ENCODE results near the gene ETS1. TPM values are rescaled to one million over a fixed set of nuclear protein-coding genes. Genes with fewer than 3 reads are reported as not detected.
A peak's percentile ranks its signal among the peaks of the same experiment; 100 is the strongest.

ETS1 gene
- total RNA-seq, 2 experiments from 2014 or later = 436 to 444 TPM

DNA sequence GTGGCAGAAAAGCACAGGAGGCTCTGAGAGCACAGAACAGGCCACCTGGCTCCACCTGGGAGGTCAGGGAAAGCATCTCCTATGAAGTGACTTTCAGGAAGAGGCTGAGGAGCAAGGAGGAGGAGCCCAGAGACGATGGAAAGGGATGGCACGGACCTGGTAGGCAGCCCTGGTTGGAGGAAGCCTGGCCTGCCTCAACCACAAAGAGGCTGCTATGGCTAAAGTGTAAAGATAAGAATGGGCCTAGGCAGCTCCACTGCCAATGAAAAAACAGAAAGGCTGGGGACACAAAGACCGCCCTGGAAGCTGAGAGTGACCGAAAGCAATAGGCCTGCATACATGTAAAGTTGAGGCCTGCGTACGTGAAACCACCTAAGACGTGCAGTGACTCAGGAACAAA is 31.2 kb upstream of the ETS1 start:
- Mint-ChIP-seq H3K4me3 (no peak overlapping the region), H3K36me3 (no peaks in the 10 kb centered on the region), H3K9me3 (no peaks in the 10 kb centered on the region), H3K27me3 (no peaks in the 10 kb centered on the region), H3K27ac (no peak overlapping the region), H3K4me1 (ENCODE audit: low read depth) (peaks cover 50% of the 10 kb centered on the region)
- intact Hi-C loops (cut with micrococcal nuclease) = no loop called here
- no peak for DNase-seq
- POLR2A ChIA-PET = no interaction called here
- CTCF ChIA-PET = no interaction called here

DNA sequence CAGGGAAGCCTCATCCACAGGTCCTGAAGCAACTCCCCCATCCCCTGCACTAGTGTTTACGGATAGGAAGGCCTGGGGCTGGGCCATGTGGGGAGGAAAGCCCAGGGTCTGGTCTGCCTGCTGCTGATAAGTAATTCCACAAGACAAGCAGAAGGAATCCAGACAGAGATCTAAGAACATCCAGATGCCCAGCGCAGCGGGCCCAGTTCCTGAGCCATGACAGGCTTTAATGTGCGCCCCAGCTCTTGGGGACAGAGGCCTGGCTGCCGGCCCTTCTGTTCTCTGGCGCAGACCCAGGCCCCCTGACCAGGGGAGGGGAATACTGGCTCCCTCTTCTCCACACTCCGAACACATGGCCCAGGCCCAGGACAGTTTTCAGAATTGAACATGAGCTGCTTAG is 28.8 kb upstream of the ETS1 start:
- Mint-ChIP-seq H3K4me1 (ENCODE audit: low read depth) (peaks cover 32% of the 10 kb centered on the region), H3K27ac (no peak overlapping the region), H3K27me3 (no peaks in the 10 kb centered on the region), H3K9me3 (no peaks in the 10 kb centered on the region), H3K36me3 (no peaks in the 10 kb centered on the region), H3K4me3 (no peak overlapping the region)
- no peak for DNase-seq
- ChIA-PET CTCF (no interaction called here), POLR2A (interaction anchor here (1.3 kb wide), 1 partner anchor 12 kb away, joined by 3 read pairs; no protein-coding TSS in a partner anchor)
- intact Hi-C loops (cut with micrococcal nuclease) = no loop called here

DNA sequence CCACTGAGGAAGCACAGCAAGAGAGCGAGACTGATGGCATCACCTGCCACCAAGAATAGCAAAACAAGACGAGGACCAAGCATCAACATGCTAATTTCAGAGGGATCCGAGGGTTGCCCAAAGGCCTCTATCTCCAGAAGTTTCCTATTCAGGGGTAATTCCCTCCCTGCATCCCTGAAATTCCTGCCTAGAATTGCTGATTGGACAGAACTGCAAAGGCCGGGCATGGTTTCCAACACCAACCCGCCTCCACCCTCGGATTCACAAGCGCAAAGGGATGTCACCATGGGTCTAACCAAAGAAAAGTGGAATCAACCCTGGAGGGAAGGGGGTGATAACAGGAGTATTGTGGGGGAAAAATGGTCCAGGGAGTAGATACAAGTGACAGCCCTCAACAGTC is 28.3 kb upstream of the ETS1 start:
- no peak overlapping the region for H3K4me3 Mint-ChIP-seq
- intact Hi-C loops (cut with micrococcal nuclease) = no loop called here
- no peak for DNase-seq
- H3K27me3 Mint-ChIP-seq = no peaks in the 10 kb centered on the region
- no peaks in the 10 kb centered on the region for H3K9me3 Mint-ChIP-seq
- POLR2A ChIA-PET = no interaction called here
- H3K4me1 Mint-ChIP-seq (ENCODE audit: low read depth) = peaks cover 33% of the 10 kb centered on the region
- no peaks in the 10 kb centered on the region for H3K36me3 Mint-ChIP-seq
- CTCF ChIA-PET = no interaction called here
- no peak overlapping the region for H3K27ac Mint-ChIP-seq

DNA sequence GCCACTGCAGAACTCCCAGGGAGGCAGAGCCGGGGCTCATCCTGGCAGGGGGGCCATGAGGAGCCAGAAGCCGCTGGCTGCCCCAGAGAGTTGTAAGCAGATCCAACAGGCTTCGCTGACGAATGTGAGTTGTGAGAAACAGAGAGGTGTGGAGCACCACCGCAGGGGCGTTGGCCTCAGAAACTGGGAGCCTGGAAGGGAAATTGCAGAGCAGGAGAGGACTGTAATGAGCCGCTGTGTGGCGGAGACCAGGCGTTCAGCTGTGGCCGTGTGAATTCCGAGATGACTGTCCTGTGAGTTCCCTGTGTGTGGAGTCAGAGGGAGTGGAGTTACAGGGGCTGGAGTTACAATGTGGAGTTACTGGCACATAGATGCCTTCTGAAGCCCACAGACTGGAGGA is 27.7 kb upstream of the ETS1 start:
- Mint-ChIP-seq H3K9me3 (no peaks in the 10 kb centered on the region), H3K36me3 (no peaks in the 10 kb centered on the region), H3K27me3 (no peaks in the 10 kb centered on the region), H3K27ac (no peak overlapping the region), H3K4me1 (ENCODE audit: low read depth) (peaks cover 31% of the 10 kb centered on the region), H3K4me3 (no peak overlapping the region)
- DNase-seq = no peak
- intact Hi-C loops (cut with micrococcal nuclease) = no loop called here
- CTCF ChIA-PET = no interaction called here
- POLR2A ChIA-PET = no interaction called here

DNA sequence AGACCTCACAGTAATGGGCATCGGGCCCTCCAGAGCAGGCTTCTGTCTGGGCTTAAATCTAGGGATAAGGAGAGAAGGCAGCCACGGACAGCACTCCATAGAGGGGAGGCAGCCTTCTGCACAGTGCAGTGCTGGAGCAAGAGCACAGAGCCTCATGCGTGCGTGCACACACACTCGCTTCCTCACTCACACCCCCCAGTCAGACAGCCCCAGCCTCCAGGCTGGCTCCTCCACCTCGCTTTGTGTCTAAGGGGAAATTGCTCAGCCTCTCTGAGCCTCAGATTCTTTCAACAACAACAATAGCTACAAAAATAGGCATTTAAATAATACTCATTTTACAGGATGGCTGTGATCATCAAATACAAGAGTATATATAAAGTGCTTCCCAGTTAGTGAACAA is 26.7 kb upstream of the ETS1 start:
- CTCF ChIA-PET = interaction anchor here (1.1 kb wide), 1 partner anchor 8 kb away, joined by 3 read pairs; no protein-coding TSS in a partner anchor
- Mint-ChIP-seq H3K4me3 (no peak overlapping the region), H3K36me3 (no peaks in the 10 kb centered on the region), H3K27me3 (no peaks in the 10 kb centered on the region), H3K4me1 (ENCODE audit: low read depth) (peaks cover 30% of the 10 kb centered on the region), H3K9me3 (no peaks in the 10 kb centered on the region), H3K27ac (no peak overlapping the region)
- intact Hi-C loops (cut with micrococcal nuclease) = no loop called here
- no peak for DNase-seq
- POLR2A ChIA-PET = no interaction called here

DNA sequence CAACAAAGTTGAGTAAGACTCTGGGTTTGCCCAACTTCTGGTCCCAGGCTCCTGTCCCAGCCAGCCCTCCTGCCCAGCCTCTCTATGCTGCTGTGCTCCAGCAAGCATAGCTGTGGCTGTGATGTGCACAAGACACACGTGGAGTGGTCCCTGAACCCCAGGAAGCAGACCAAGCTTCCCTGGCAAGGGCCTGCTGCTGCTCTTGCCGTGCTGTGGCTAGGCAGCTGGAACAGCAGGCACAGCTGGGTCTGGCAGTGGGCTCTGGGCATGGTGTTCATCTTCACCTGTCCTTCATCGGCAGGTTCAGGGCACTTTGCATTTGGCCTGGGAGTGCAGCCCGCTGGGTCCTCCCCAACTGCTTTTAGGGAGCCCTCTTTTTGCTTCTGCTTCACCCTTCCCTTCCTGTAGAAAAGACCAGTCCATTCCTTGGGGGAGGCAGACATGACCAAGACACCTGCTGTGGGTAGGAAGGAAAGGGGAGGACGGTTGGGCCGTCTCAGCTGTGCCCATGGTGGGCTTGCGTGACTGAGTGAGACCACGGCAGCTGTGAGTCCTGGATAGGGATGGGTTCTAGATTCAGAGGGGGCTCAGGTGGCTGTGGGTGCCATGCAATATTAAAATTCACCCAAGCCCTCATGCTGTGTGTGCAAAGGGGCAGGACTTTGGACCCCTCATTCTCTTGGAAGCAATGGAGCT is 26.1 kb upstream of the ETS1 start:
- Mint-ChIP-seq H3K27me3 (no peaks in the 10 kb centered on the region), H3K27ac (no peak overlapping the region)
- no peak for DNase-seq

DNA sequence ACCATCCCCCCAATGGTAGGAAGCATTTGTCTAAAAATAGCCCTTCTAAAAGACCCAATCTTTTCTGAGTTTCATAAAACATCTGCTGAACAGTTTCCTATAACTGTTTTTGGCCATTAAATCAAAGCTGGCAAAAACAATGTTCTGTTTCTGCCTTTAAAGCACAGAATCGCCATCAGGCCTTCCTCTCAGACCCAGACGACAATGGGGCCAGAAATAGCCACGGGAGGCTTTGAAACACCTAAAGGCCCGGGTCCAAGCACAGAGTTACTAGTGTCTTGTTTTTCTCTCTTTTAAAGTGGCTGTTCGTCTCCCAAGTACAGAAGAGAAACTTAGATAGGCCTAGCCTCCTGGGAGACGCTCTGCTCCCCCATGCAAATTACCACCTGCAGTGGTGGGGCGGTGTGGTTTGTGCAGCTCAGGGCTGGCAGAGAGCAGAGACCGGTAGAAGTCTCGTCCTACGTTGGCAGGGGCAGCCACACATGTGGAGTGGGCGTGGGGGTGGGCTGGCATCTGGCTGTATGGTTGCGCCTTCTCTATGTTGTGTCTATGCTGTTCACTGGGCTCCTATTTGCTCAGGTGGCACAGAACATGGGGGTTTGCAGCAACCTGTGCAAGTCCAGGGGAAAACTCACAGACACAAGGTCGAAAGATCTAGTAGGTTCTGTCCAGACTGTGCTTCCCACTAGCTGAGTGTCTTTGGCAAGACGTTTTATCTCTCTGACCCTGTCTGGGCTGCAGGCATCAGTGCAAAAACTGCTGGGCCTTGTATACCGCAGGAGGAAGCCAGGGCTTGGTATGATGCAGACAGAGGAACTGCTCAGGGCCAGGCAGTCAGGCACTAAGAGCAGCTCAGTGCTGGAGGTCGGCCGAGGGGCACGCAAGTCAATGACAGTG is 23.6 kb upstream of the ETS1 start:
- Mint-ChIP-seq H3K36me3 (no peaks in the 10 kb centered on the region), H3K4me3 (peak overlapping the region; percentile 59), H3K27me3 (no peaks in the 10 kb centered on the region), H3K4me1 (ENCODE audit: low read depth) (peaks cover 33% of the 10 kb centered on the region), H3K27ac (peak overlapping the region; percentile 84), H3K9me3 (no peaks in the 10 kb centered on the region)
- ChIA-PET POLR2A (interaction anchor here (0.6 to 3.0 kb wide), 5 partner anchors 10 to 31 kb away, joined by 3 to 15 read pairs (median 3); no protein-coding TSS in a partner anchor), CTCF (interaction anchor here (0.8 to 2.4 kb wide), 7 partner anchors 8 to 220 kb away, joined by 3 to 6 read pairs (median 4); no protein-coding TSS in a partner anchor)
- intact Hi-C loops (cut with micrococcal nuclease) = loop anchor here (2.0 kb wide), 1 partner anchor 14 kb away; no protein-coding TSS in a partner anchor
- DNase-seq = peak; percentile 58

More for the DNA sequence above, 26.1 kb upstream of the ETS1 start:
- ChIA-PET POLR2A (no interaction called here), CTCF (interaction anchor here (1.1 kb wide), 1 partner anchor 8 kb away, joined by 3 read pairs; no protein-coding TSS in a partner anchor)
- no peaks in the 10 kb centered on the region for H3K36me3 Mint-ChIP-seq
- H3K4me3 Mint-ChIP-seq = no peak overlapping the region
- no peaks in the 10 kb centered on the region for H3K9me3 Mint-ChIP-seq
- intact Hi-C loops (cut with micrococcal nuclease) = no loop called here
- peaks cover 29% of the 10 kb centered on the region for H3K4me1 Mint-ChIP-seq (ENCODE audit: low read depth)

DNA sequence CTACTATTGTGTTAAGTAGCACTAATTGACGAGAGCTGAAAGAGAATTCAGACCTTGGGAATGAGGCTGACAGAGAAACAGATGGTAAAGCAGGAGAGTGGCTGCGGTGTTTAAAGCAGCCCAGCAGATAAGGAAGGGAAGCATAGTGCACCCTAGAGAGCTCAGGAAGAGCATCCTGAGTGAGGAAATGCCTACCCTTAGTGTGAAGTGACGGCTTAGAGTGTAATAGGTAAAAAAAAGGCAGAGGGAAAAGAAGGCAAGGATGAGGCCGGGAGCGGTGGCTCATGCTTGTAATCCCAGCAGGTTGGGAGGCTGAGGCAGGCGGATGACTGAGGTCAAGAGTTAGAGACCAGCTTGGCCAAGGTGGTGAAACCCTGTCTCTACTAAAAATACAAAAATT is 22.4 kb upstream of the ETS1 start:
- H3K27me3 Mint-ChIP-seq = no peaks in the 10 kb centered on the region

DNA sequence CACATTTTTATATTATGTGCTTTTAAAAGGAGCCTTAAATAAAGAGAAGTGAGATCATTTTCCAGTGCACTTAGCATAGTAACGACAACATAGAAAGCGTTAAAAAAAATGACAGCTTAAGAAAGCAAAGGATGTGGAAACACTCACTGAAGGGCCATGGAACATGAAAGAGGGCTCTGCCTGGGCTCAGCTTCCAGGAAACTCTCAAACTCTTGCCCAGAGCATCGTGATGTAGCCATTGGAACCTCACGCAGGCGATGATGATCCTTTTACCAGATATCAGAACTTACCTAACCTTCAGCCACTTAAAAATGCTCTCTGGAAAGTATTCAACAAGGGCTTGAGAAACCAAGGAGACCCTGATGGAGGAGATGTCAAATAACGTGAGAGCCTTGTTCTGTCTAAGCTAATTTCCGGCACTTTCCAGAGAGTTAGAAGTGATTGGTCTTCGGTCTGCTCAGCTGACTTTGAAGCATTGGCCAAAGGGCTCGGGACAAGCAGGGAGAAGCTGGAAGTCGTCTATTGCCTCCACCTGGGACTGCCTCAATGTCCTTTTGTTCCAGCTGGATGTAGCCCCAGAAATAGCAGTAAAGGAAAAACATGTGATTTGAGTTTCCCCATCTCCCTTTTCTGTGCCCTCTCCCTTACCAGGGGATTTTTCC is 21.5 kb upstream of the ETS1 start:
- intact Hi-C loops (cut with micrococcal nuclease) = no loop called here
- DNase-seq = no peak
- H3K36me3 Mint-ChIP-seq = no peaks in the 10 kb centered on the region
- CTCF ChIA-PET = interaction anchor here (0.7 to 1.0 kb wide), 4 partner anchors 9 to 149 kb away, joined by 3 read pairs; no protein-coding TSS in a partner anchor
- no peaks in the 10 kb centered on the region for H3K27me3 Mint-ChIP-seq
- H3K4me1 Mint-ChIP-seq (ENCODE audit: low read depth) = peaks cover 35% of the 10 kb centered on the region
- no peak overlapping the region for H3K4me3 Mint-ChIP-seq
- H3K9me3 Mint-ChIP-seq = no peaks in the 10 kb centered on the region
- POLR2A ChIA-PET = no interaction called here
- H3K27ac Mint-ChIP-seq = peak overlapping the region; percentile 55

More for the DNA sequence above, 22.4 kb upstream of the ETS1 start:
- intact Hi-C loops (cut with micrococcal nuclease) = loop anchor here (2.0 kb wide), 1 partner anchor 15 kb away; no protein-coding TSS in a partner anchor
- no peaks in the 10 kb centered on the region for H3K36me3 Mint-ChIP-seq
- peaks cover 33% of the 10 kb centered on the region for H3K4me1 Mint-ChIP-seq (ENCODE audit: low read depth)
- DNase-seq = no peak
- H3K4me3 Mint-ChIP-seq = peak overlapping the region; percentile 40
- H3K27ac Mint-ChIP-seq = peak overlapping the region; percentile 70
- ChIA-PET POLR2A (interaction anchor here (0.9 to 1.6 kb wide), 2 partner anchors 9 to 17 kb away, joined by 3 to 4 read pairs; no protein-coding TSS in a partner anchor), CTCF (interaction anchor here (0.7 to 2.4 kb wide), 3 partner anchors 9 to 90 kb away, joined by 3 to 6 read pairs (median 6); no protein-coding TSS in a partner anchor)
- no peaks in the 10 kb centered on the region for H3K9me3 Mint-ChIP-seq

DNA sequence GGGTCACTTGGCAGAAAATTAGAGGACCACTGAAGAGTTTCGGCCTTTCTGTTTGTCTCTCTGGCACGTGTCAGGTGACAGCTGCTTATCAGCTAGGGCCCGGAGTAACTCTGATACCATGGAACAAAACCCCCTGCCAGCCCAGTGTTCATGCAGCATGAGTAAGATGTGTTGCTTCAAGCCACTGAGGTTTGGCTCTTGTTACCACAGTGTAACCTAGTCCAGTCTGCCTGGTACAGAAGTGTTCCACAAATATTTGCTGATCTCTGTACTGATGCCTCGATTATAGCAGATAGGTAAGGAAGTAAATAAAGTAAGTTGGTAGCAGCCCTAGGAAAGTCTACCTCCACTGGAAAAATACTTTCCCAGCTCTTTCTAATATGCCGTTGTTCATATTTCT is 20.5 kb upstream of the ETS1 start:
- no peak overlapping the region for H3K4me3 Mint-ChIP-seq
- no peaks in the 10 kb centered on the region for H3K27me3 Mint-ChIP-seq
- ChIA-PET CTCF (interaction anchor here (0.5 kb wide), 1 partner anchor 108 kb away, joined by 3 read pairs; no protein-coding TSS in a partner anchor), POLR2A (no interaction called here)
- DNase-seq = peak; percentile 8
- no peaks in the 10 kb centered on the region for H3K9me3 Mint-ChIP-seq
- H3K36me3 Mint-ChIP-seq = no peaks in the 10 kb centered on the region
- no peak overlapping the region for H3K27ac Mint-ChIP-seq
- intact Hi-C loops (cut with micrococcal nuclease) = no loop called here
- peaks cover 45% of the 10 kb centered on the region for H3K4me1 Mint-ChIP-seq (ENCODE audit: low read depth)

DNA sequence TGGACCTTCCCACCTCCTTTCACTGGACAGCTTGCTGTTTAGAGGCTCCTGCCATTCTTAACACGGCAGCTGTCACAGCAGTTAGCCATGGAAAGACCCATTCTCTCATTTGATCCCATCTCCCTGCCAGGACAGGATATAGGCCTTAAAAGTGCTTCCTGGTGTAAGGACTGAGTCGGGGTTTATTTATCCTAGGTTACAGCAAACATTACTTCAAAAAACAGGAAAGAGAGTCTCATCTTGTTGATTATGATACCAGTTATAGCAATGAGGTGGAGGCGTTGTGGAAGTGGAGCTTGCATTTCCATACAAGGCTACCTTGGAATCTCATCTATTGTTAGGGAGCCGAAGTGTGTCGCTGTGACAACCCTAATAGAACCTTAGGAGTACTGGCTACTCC is 17.4 kb upstream of the ETS1 start:
- Mint-ChIP-seq H3K27me3 (no peaks in the 10 kb centered on the region), H3K4me3 (no peak overlapping the region), H3K36me3 (no peaks in the 10 kb centered on the region), H3K4me1 (ENCODE audit: low read depth) (peaks cover 45% of the 10 kb centered on the region), H3K27ac (no peak overlapping the region), H3K9me3 (no peaks in the 10 kb centered on the region)
- intact Hi-C loops (cut with micrococcal nuclease) = no loop called here
- ChIA-PET POLR2A (no interaction called here), CTCF (interaction anchor here (1.3 to 2.2 kb wide), 4 partner anchors 18 to 172 kb away, joined by 4 to 6 read pairs (median 5); no protein-coding TSS in a partner anchor)
- no peak for DNase-seq

All from activated CD4-positive, alpha-beta memory T cell treated with anti-CD3 and anti-CD28 coated beads for 36 hours (primary cell).